Stimulated activated CD8-positive, alpha-beta memory T cell treated with anti-CD3 and anti-CD28 coated beads, Interleukin-7, amount 100 ng/mL, for 24 hours (primary cell): Measurements from ENCODE around the gene PTK6.

ENCODE experiments used
- DNase-seq: peaks from one replicate; pipeline ENCODE4 v3.0.0-alpha.2; 2020; ENCODE audit warnings: low read depth

The PTK6 gene

GRCh38 chr20:63557481-63557891 is 20.3 kb upstream of the PTK6 start:
- no peak for DNase-seq

GRCh38 chr20:63556873-63557478 is 19.8 kb upstream of the PTK6 start:
- no peak for DNase-seq

DNA sequence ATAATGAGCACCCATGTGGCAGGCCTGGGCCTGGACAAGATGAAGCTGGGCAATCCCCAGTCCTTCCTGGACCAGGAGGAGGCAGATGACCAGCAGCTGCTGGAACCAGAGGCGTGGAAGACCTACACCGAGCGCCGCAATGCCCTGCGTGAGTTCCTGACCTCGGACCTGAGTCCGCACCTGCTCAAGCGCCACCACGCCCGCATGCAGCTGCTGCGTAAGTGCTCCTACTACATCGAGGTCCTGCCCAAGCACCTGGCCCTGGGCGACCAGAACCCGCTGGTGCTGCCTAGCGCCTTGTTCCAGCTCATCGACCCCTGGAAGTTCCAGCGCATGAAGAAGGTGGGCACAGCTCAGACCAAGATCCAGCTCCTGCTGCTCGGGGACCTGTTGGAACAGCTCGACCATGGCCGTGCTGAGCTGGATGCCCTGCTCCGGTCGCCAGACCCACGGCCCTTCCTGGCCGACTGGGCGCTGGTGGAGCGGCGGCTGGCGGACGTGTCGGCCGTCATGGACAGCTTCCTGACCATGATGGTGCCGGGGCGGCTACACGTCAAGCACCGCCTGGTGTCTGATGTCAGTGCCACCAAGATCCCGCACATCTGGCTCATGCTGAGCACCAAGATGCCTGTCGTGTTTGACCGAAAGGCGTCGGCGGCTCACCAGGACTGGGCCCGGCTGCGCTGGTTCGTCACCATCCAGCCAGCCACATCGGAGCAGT is 18.6 kb upstream of the PTK6 start:
- no peak for DNase-seq

DNA sequence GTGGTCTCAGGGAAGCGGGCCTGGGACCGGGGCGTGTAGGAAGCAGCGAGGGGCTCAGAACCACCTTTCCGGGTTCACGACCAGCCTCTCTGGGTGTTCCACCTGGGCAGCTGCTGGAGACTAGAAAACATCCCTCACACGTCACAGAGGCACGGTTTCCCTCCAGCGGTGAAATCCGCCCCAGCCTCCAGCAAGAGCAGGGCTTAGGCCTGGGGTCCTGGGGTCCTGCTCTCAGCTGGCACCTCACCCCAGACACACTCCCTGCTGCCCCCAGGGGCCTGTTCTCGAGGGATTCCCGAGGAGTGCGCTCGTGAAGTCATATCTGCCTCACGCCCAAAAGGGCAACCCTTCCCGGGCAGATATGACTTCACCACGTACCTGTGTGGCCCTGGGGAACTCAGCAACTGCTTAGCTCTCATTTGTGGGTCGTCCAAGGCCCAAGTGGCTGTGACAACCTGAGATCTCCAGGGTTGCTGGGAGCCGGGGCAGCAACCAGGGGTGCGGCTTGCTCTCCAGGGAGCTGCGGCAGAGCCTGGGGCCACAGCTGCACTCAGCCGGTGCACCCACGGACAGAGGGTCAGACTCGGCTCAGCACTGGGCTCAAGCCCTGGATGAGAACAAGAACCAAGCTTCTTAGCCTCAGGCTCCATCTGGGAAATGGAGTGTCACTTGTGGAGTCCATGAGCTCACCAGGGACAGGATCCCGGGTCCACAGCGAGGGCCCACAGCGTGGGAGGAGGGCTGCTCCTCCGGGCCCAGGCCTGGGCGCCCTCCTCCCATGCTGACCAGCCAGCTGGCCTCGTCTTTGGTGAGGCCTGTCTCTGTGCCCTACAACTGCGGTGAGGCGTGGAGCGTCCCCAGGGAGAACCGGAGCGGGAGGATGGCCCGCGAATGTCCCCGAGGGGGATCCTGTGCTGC is 17.4 kb upstream of the PTK6 start:
- DNase-seq = no peak

DNA sequence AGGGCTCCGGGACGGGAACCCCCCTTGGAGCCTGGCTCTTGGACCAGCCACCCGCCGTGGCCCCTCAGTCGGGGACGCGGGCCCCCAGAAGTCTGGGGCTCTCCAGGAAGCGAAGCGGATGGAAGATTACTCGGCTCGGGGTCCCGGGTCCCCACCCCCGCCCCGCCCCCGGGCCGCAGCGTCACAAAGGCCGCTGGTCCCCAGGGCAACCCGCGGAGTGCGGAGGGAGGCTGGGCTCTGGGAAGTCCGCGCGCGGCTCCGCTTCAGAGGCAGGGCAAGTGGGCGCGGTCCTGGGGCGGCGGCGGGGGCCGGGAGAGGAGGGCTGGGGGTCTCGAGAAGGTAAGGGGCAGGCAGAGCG is 16.7 kb upstream of the PTK6 start, which contains the start of gene FNDC11:
FNDC11 (plus strand) TSS at position 227 of the 358 bp plus-strand sequence. CDS start 1,505 bp downstream, outside the sequence.
- no peak for DNase-seq

DNA sequence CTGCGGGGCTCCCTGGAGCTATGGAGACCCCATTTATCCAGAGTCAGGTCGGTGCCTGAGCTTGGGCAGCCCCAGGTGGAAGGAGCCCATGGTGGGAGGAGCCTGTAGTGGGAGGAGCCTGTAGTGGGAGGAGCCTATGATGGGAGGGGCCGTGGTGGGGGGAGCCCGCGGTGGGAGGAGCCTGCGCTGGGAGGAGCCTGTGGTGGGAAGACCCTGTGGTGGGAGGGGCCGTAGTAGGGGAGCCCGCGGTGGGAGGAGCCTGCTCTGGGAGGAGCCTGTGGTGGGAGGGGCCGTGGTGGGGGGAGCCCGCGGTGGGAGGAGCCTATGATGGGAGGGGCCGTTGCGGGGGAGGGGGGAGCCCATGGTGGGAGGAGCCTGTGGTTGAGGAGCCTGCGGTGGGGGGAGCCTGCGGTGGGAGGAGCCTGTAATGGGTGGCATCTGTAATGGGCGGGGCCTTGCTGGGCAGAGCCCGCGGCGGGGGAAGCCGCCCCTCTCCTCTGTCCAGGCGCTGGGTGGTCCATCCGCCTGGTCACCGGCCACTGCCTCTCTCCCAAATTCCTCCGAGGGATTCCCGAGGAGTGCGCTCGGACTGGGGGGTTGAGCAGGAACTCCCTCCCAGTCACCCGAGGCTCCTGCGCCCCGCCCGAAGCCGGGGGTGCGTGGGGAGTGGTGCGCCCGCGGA is 16.2 kb upstream of the PTK6 start:
- DNase-seq = peak; percentile 71

DNA sequence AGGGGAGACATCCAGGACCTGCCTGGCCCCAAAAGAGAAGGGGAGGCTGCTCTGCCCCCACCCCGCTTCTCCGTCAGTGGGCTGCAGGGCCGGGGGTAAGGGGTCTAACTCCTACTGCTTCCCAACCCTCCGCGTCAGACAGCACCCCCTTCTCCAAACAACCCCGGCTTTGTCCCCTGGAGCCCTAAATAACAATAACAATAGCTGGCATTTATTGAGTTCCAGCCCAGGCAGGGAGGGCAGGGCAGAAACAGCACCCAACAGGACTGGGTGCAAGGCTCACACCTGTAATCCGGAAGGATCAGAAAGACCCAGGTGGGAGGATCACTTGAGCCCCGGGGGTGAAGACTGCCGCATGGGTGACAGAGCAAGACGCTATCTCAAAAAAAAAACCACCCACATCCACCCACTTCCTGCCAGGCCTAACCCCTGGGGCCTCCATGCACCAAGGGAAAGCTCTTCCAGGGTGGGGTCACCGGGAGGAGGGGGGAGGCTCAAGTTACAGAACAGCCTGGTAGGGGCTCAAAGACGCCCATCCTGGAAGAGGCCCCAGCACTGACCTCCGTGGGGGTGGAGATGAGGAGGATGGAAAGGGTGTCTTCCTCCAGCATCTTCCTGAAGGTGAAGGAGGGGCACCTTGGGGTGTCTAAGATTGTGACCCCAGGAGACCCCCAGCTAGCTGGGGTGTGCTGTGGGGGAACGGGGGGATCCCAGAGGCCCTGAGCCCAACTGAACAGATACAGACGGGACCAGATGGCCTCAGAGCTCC is 15.5 kb upstream of the PTK6 start:
- DNase-seq = no peak

DNA sequence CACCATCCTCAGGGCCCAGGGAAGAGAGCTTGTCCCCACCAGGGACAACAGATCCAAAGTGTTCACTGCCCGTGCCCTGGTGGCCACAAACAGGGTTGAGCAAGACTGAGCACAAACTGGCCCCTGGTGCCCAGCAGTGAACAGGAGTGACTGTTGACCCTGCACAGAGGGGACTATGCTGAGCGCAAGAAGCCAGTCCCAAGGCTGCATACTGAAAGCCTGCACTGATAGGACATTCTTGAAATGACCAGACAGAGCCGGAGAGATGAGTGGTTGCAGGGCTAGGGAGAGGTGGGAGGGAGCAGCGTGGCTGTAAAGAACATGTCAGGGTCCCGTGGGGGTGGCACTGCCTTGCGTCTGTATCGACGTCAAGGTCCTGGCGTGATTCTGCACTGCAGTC is 13.9 kb upstream of the PTK6 start:
- no peak for DNase-seq

- DNase-seq = no peak
Observed at GRCh38 chr20:63549679-63550282, 12.6 kb upstream of the PTK6 start.

GRCh38 chr20:63549019-63549418 is 11.8 kb upstream of the PTK6 start:
- no peak for DNase-seq

DNA sequence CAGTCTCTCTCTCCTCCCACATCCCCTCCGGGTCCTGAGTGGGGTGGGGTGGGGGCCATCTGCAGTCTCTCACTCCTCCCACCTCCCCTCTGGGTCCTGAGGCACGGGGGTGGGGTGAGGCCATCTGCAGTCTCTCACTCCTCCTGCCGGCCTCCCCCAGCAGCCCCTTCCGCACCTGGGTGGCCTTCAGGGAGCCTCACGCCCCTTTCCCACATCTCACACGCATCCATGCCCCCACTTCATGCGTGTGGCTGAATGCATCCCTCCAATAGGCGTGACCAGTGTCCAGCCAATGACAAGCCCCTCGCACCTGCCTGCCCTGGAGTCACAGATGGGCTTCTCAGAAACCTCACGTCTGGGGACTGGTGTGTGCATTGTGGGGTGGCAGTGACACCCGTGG is 11.4 kb upstream of the PTK6 start:
- no peak for DNase-seq

GRCh38 chr20:63547725-63548480 is 10.7 kb upstream of the PTK6 start, which contains the start of gene SRMS:
Gene SRMS, minus strand, starts transcription at chr20:63547749. Its CDS starts 286 bp downstream, at chr20:63547463.
- DNase-seq = no peak

GRCh38 chr20:63546956-63547724 is 10.0 kb upstream of the PTK6 start:
- no peak for DNase-seq

DNA sequence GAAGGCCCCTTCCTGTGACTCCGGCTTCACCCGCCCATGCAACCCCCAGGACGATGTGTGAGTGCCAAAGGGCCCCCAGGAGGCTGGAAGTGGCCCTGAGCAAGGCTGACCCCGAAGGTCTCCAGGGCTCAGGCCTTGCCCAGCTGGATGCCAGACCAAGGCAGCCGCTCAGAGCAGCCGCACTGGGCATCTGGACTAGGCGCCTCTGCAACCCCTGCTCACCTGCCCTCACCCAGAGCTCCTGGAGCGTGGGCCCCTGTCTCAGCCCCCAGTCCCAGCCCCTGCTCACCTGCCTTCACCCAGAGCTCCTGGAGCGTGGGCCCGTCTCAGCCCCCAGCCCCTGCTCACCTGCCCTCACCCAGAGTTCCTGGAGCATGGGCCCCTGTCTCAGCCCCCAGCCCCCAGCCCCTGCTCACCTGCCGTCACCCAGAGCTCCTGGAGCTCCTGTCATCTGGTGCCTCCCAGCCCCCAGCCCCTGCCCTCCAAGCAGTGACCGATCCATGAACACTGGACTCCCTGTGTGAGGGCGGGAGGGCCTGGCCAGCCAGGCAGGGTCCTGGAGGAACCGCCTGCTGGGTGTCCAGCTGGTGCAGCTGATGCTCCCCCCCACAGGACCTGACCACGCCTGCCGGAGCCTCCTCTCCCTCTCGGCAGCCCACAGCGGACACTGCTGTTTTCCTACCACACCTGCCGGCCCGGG is 9.2 kb upstream of the PTK6 start:
- DNase-seq = no peak

DNA sequence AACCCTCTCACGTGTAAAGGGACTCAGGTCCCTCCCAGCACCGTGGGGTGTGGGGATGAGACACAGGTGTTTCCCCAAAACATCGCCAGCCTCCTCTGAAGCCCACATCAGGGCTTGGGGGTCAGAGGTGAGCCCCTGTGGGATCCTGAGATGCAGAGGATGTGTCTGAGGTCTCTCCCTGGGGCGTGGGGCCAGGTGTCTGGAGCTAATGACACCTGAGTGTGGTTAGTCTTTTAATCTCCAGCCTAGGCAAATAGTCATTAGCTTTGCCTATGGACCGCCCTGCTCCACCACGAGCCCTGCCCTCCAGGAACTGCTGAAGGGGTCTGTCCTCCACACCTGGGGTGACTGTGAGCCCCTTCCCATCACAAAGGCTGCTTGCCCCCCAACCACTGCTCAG is 8.6 kb upstream of the PTK6 start:
- no peak for DNase-seq

GRCh38 chr20:63544958-63545516 is 7.9 kb upstream of the PTK6 start:
- no peak for DNase-seq

DNA sequence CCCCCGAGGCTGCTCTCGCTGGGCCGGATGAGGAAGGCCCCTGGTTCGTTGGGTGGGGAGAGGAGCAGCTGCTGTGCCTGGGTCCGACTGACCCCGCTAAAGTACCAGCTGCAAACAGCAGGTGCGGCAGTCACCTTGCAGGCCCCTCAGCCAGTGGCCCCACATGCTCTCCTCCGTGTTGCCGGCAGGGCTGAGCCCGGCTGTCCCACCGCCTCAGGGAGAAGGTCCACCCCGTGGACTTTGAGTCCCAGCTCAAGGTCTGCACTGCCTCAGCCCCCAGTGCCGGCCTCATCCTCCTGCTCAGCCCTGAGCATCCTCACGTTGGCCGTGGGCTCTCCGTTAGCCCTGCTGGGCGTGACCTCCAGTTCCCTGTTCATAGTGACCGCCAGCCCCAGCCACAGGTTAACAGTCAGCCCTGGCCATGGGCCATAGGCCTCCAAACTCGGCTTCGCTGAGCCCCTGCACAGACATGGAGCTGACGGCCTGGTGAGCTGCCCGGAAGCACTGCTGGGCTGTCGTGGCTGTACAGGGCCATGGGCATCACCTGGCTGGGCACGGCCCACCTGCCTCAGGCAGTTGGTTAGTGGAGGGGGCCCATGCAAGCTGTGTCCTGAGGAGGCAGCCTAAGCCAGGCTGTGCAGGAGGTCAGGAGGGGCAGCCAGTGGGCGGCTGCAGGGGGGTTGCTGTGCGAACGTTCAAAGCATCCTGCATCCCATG is 7.2 kb upstream of the PTK6 start:
- DNase-seq = no peak

- DNase-seq = no peak
Observed at GRCh38 chr20:63543733-63544132, 6.6 kb upstream of the PTK6 start.
